GM21825 (cell line): ENCODE data around the gene SLC7A10.
"Not testable (repeated sequence)": the region's sequence is repeated elsewhere in the genome, so short reads cannot be mapped to it uniquely, and the experiment has no call there.

Experiments
- ATAC-seq: cut with Tn5 transposase; IDR thresholded peaks from one replicate; pipeline ENCODE4 v1.9.1; 2021; ENCODE audit warnings: mild to moderate bottlenecking, moderate library complexity; ENCODE audit not compliant: unreplicated experiment

SLC7A10 gene

GRCh38 chr19:33204136-33204973, 21.3 kb downstream of the SLC7A10 start:
- ATAC-seq, result no peak

GRCh38 chr19:33203529-33203928, 22.1 kb downstream of the SLC7A10 start:
- no peak for ATAC-seq

- no peak for ATAC-seq
Observed at GRCh38 chr19:33202546-33203507, 22.8 kb downstream of the SLC7A10 start.

- ATAC-seq, result no peak
Observed at GRCh38 chr19:33201886-33202545, 23.6 kb downstream of the SLC7A10 start.

GRCh38 chr19:33201473-33201872, 24.2 kb downstream of the SLC7A10 start:
- ATAC-seq, result no peak

GRCh38 chr19:33199441-33200265, 26.0 kb downstream of the SLC7A10 start:
- no peak for ATAC-seq

- ATAC-seq, result no peak
Observed at GRCh38 chr19:33198169-33198568, 27.5 kb downstream of the SLC7A10 start.

- ATAC-seq, result no peak
Observed at GRCh38 chr19:33197591-33198000, 28.1 kb downstream of the SLC7A10 start.

- ATAC-seq, result no peak
Observed at GRCh38 chr19:33196446-33197193, 29.0 kb downstream of the SLC7A10 start.

- no peak for ATAC-seq
Observed at GRCh38 chr19:33195645-33196347, 29.9 kb downstream of the SLC7A10 start.

- no peak for ATAC-seq
Observed at GRCh38 chr19:33194886-33195644, 30.6 kb downstream of the SLC7A10 start.

- ATAC-seq, result no peak
Observed at GRCh38 chr19:33194532-33194885, 31.1 kb downstream of the SLC7A10 start.

- ATAC-seq, result no peak
Observed at GRCh38 chr19:33193865-33194362, 31.7 kb downstream of the SLC7A10 start, which contains the start of gene LRP3. Gene LRP3 (plus strand): TSS chr19:33194330. CDS start chr19:33194786, 456 bp downstream.

- ATAC-seq, result no peak
Observed at GRCh38 chr19:33193269-33193864, 32.3 kb downstream of the SLC7A10 start.

- no peak for ATAC-seq
Observed at GRCh38 chr19:33192010-33192409, 33.6 kb downstream of the SLC7A10 start.

GRCh38 chr19:33191501-33191900, 34.1 kb downstream of the SLC7A10 start:
- ATAC-seq, result no peak

GRCh38 chr19:33191092-33191491, 34.6 kb downstream of the SLC7A10 start:
- ATAC-seq, result not testable (repeated sequence)

- ATAC-seq, result no peak
Observed at GRCh38 chr19:33189453-33189852, 36.2 kb downstream of the SLC7A10 start.
